SU-DHL-6 (cell line): ENCODE results near the gene PLAC8L1.

ENCODE experiments used
- CTCF ChIP-seq: fragments of 200-600 bp; sonication (generic); IDR thresholded peaks from one replicate; pipeline ENCODE4 v1.5.1; 2017; ENCODE audit warnings: antibody characterized with exemption, mild to moderate bottlenecking, low read length, moderate library complexity; ENCODE audit not compliant: insufficient read depth, poor library complexity, severe bottlenecking
- EZH2phosphoT487 ChIP-seq: fragments of 200-600 bp; sonication (generic), shearing (Covaris generic); conservative IDR thresholded peaks from 2 replicates; pipeline ENCODE4 v1.6.1; 2018; ENCODE audit warnings: mild to moderate bottlenecking, antibody characterized with exemption, low read length, moderate library complexity, mixed read lengths

- TF ChIP-seq CTCF (peak; percentile 18), EZH2phosphoT487 (no peak)
Measured at GRCh38 chr5:146041180-146041789, 64.1 kb downstream of the PLAC8L1 start.
